GM18907 (cell line): ENCODE measurements around the gene ATP1A3.
"Not testable (repeated sequence)": the region's sequence is repeated elsewhere in the genome, so short reads cannot be mapped to it uniquely, and the experiment has no call there.

Source experiments
- ATAC-seq: cut with Tn5 transposase; IDR thresholded peaks from one replicate; pipeline ENCODE4 v1.9.1; 2021; ENCODE audit warnings: mild to moderate bottlenecking, moderate library complexity; ENCODE audit not compliant: unreplicated experiment

ATP1A3 gene

DNA sequence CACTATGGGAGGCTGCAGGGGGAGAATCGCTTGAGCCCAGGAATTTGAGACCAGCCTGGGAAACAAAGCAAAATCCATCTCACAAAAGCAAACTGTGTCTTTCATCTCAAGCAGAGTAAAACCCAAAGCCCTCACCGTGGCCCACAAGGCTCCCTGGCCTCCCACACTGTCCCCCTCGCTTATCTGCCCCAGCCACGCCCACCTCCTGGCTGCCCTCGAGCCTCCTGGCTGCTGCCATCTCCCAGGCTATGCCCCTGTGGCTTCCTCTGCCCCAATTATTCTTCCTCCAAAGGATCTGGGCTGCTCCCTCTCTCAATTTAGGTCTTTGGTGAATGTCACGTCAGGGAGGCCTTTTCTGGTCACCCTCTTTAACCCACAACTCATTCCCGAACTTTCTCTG lies 38.5 kb downstream of the ATP1A3 start:
- no peak for ATAC-seq

DNA sequence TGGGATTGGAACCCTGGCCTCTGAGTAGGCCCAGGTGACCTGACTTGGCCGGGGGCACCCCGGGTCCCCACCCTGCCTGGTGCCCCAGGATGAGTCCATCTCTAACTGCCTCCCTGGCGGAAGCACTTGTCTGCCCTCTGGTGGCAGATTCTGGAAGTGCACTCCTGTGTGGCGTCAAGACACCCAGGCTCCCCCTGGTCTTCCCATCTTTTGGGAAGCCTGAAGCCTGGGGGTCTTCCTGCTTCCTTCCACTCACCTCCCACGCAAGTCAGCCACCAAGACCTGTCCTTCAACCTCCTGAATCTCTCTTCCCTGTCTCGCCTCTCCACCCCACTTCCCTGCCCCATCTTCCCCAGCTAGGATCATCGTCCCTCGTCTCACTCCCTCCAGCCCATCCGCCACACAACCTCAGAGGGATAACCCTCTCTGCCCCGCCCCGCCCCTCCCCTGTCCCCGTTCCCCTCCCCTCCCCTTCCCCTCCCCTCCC lies 42.3 kb downstream of the ATP1A3 start:
- peak; percentile 48 for ATAC-seq

DNA sequence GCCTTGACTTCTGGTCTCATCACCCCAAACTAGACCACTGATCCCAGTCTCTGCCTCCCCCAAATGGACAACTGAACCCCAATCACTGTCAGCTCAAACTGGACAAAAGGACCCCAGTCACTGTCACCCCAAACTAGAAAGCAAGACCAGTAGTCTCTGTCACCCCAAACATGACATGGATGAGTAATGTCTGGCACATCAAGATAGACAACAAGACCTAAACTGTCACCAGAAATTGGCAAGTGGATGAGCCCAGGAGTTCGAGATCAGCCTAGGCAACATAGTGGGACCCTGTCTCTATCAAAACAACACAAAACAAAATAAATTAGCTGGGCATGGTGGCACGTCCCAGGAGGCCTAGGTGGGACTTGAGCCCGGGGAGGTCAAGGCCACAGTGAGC lies 46.9 kb downstream of the ATP1A3 start:
- no peak for ATAC-seq

DNA sequence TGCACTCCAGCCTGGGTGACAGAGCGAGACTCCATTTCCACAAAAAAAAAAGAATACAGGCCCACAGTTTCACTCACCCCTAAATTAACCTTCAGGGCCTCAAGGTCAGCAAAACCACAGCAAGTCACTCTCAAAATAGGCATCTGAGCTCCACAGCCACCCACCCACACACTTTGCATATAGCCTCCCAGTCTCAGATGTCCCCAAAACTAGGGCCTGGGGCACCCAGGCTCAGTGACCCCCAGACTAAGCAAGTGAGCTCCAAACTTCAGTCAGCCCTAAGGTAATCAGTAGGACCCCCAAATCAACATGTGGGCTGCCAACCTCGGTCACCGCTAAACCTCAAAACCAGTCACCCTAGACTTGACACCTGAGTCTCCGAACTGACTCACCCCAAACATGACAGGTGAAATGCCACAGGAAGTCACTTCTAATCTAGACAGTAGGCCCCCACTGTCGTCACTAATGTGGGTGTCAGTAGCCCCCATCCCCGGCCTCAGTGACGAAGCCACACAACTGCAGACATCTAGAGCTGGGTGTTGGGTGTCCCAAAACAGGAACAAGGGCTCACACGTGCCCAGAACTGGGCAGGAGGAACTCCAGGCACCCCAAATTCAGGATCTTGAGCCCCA lies 48.8 kb downstream of the ATP1A3 start:
- ATAC-seq, result peak; percentile 85

DNA sequence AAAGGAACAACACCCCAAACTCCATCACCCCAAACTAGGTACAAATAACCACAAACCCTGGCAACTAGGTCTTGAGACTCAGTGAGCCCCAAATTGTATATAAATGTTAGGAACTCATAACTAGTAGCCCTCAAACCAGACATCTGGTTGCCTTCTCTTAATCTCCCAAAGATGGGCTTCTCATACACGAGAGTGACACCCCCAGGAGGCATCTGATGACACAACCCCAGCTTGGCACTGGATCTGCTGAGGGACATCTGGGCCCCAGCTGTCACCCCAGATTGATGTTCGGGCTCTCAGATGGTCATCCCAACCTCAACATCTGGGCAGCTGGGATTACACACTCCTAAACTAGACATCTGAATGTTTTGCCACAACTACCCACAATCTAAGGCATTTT lies 49.7 kb downstream of the ATP1A3 start:
- no peak for ATAC-seq

DNA sequence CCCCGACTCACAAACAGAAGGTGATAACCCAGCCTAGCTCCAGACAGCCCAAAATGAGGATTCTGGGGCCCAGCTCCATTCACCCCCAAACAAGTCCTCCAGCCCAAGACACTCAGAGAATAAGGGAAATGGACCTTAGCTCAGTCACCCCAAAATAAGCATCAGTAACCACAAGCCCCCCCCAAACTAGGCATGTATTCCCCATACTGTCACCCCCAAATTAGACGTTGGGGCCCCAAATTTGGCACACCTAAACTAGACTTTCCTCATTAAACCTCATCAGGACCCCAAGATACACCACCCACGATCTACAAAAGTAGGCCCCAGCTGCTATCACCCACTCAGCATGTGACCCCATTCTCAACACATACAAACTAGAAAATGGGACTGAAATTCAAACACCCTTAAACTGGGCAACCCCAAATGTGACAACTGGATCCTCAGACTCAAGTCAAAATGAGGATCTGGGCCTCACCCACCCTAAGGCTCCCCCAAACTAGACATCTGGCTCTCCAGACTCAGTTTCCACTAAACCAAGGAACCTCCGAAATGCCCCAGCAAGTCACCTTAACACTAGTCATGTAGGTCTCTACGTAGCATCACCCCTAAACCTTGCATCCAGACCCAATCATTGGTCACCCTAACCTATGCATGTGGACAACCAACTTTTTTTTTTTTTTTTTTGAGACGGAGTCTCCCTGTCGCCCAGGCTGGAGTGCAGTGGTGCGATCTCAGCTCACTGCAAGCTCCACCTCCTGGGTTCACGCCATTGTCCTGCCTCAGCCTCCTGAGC lies 52.4 kb downstream of the ATP1A3 start:
- no peak for ATAC-seq

DNA sequence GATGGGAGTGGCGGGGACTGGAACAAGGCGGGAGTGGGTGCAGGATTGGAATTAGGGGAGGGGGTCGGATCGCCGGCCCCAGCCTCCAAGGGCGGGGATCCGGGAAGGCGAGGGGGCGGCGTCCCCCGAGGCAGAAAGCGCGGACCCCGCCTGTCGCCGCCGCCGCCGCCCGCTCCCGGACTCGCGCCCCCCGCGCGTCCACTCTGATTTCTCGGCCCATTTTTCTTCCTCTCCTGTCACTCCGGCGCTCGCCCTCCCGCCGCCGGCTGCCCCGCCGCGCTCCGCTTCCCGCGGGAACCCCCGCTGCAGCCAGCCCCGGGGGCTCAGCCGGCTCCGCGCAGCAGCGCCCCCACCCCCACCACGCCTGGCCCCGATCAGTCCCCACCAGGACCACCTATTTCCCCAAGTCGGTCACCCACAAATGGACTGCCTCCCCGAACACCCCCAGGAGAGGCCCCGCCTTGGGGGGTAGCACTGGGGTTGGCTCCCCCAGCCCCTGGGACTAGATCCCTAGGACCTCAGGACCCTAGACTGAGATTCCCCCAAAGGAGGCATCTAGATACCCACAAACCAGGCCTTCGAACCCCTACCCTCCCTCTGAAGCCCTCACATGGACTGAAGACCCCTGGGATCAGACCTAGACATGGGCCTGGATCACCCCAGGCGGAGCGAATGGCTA lies 53.2 kb downstream of the ATP1A3 start:
- ATAC-seq, result no peak

DNA sequence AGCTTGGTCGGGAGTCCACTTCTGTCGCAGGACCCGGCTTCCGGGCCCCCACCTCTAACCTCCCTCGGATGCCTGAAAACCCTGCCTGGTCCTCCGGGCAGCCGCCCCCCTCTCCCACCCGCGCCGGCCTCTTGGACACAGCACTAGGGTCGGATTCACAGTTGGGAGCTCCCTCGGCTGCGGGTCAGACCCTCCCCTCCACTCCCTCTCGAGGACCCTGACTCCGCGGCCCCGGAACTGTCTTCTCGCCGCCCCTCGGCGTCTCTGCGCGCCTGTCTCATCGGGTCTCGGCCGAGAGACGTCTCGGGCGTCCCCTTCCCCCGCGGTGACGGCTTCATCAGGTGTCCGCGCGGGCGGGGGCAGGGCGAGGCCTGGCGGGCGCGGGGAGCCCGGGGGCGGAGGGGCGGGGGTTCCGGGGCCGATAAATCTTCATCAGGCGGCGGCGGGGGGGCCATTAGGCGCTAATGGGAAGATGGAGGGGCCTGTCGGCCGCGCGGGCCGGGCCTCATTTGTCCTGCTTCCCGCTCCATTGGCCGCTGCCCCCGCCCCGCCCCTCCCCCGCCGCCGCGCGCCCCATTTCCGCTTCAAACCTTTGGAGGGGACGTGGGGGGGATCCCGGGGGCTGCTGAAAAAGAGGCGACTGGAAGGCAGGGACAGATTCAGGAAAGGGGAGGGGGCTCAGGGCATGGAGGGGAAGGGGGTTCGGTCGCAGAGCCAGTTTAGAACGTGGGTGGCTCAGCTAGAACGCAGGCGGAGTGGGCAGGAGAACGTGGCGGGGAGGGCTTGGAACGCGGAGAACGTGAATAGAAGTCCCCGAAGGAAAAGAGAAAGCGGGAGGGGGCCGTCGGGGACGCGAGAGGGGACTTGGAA lies 53.9 kb downstream of the ATP1A3 start:
- ATAC-seq, result no peak

DNA sequence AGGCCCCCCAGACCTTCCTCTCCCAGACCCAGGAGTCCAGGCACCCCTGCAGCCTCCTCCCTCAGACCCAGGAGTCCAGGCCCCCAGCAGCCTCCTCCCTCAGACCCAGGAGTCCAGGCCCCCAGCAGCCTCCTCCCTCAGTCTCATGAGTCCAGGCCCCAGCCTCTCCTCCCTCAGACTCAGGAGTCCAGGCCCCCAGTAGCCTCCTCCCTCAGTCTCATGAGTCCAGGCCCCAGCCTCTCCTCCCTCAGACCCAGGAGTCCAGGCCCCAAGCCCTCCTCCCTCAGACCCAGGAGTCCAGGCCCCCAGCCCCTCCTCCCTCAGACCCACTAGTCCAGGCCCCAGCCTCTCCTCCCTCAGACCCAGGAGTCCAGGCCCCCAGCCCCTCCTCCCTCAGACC lies 54.8 kb downstream of the ATP1A3 start:
- not testable (repeated sequence) for ATAC-seq

DNA sequence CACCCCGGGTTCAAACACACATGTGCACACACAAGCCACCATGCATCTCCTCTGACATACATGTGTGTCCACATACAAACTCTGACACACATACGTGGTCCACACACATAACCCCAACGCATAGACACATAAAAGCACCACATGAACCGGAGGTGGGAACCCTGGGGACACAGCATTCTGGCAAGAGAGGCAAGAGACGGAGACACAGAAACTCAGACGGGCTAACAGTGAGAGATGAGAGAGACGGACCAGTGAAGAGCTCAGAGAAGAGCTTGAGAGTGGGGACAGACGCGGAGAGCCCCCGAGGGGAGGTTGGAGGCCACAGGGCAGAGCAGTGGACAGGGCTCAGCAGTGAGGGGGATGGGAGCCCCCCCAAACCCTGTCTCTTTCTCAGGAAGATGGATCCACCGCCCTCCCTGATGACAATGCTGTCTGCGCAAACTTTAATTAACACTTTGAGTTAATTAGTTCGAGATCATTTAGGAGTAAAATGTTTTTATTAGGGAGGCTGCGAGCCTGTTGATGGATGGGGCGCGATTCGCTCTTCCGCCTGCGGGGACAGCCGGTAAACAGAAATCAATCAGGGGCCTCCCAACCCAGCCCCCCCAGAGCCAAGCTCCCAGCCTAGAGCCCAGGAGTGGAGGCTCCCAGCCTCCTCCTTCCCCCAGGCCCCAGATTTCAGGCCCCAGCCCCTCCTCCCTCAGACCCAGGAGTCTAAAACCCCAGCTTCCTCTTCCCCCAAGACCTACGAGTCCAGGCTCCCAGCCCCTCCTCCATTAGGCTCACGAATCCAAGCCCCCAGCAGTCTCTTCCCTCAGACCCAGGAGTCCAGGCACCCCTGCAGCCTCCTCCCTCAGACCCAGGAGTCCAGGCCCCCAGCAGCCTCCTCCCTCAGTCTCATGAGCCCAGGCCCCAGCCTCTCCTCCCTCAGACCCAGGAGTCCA lies 56.2 kb downstream of the ATP1A3 start:
- ATAC-seq, result no peak

DNA sequence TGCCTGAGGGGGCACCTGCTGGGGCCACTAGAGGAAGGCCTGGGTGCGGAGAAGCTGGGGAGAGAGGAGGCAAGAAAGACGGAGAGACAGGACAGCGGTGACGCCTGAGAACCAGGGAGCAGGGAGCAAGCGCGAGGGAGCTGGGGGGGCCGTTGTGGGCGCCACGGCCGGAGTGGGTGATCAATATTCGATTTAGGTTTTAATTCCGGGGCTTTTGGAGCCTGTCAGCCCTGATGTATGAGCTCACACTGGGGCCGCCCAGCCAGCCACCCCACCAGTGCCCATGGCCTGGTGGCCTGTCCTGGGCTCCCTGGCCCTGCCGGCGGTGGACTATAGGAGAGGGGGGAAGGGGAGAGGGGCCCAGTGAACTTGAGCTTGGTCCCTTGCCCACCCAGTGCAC lies 57.1 kb downstream of the ATP1A3 start:
- ATAC-seq, result no peak

DNA sequence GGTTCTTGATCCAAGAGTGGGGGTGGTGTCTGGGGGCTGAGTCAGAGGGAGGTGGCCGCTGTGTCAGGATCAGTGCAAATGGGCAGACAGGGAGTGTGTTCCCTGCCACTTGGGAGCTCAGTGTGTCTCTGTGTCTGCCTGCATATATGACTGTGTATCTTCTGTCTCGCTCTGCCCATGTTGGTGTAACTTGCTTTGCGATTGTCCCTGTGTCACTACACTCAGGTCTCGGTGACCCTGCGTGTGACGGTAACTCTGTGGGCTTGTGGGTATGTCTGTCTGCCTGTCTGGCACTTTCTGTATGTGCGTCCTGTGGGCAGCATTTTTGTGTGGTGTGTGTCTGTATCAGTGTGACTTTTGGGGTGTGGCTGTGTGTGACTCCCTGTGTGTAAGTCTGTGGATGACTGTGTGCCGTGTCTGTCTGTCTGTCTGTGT lies 57.6 kb downstream of the ATP1A3 start:
- ATAC-seq, result no peak

DNA sequence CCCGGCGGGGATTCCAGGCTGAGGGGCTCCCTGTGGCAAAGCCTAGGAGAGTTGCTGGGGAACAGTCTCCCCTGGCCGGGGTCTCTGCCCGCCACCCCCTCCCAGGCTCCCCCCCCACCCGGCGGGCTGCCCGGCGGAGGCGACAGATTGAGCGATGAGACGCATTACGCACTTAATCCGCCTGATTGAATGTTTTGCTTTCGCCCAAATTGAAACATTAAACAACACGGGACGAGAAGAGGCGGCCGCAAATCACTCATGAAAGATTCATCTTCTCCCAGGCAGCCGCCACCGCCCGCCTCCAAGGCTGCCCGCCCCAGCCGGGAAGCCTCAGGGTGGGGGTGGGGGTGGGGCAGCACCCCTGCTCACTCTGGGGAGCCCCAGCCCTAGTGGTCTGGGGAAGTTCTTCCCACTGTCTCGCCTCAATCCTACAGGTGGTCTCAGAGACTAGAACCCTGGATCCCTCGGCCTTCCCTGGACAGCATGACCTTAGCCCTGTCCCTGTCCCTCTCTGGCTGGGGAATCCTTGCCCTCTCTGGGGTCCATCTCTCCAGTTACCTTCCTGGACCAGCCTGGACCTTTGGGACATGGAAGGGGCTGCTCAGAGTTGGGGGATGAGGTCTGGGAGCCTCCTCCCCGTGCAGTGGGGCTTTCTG lies 58.1 kb downstream of the ATP1A3 start:
- no peak for ATAC-seq

DNA sequence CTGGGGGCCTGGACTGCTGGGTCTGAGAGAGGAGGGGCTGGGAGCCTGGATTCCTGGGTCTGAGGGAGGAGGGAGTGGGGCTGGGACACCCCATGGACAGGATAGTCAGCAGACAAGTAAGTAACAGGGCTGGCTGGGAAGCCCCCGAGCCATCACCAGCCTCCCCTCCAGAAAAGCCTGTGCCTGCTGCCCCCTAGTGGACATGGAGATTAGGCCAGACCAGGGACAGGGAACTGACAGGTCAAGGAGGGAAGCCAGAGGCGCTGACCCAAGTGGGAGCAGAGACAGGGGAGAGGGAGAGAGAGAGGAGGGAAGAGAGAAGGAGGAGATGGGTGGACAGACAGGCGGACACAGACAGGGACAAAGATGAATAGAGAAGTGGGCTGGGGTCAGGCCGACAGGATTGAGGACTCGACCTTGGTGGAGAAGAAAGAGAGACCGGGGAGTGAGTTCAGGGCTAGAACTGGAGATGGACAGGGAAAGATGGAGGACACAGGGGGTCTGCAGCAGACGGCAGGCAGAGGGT lies 59.1 kb downstream of the ATP1A3 start:
- peak; percentile 65 for ATAC-seq

DNA sequence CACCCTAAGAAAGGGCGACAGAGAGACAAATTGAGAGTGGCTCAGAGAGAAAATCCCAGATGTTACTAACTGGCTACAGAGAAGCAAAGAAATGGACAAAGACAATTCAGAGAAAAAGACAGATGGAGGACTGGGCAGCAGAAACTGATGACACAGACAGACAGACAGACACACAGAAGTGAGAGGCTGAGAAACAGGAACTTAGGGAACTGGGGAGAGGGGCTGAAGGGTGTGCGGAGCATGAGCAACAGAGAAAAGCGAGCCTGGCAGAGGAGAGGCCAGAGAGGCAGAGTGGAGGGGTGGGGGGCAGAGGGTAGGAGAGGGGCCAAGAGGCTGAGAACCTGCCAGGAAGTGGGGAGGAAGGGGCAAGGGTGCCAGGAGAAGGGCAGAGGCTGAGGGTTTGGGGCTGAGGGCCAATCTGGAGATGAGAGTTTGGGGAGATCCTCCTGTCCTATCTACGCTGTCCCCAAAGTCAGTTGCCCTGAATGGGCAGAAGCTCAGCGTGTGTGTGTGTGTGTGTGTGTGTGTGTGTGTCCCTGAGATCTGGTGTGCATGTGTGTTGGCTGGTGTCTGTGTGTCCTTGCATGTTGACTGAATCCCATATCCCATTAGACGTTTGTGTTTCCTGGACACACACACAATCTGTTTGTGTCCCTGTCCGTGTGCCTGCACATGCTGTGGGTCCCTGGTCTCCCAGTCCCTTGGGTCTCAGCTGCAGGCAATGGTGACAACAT lies 60.2 kb downstream of the ATP1A3 start:
- ATAC-seq, result no peak

DNA sequence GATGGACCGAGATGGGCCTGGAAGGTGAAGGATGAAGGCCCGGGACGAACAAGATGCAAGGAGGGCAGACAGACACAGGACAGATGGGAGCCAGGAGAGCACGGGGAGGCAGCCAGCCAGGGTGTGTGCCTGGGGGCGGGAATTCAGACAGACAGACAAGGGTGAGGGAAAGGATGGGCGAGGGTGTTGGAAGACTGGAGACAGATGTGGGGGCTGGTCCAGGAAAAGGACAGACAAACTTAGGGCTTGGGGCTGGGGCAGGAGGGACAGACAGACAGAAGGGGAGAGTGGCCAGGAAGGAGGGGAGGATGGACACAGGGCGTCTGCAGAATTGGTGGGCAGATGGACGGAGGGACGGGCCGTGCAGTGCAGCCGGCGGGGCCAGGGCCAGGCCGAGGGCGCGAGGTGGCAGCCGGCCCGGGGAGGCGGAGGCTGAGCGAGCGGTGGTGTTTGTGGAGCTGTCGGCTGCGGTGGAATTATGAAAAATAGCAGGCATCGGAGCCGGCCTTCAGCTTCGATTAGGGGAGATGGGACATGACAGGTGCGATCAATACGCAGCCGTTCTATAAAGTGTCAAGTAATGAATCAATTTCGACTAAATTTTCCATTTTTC lies 61.2 kb downstream of the ATP1A3 start:
- ATAC-seq, result no peak

DNA sequence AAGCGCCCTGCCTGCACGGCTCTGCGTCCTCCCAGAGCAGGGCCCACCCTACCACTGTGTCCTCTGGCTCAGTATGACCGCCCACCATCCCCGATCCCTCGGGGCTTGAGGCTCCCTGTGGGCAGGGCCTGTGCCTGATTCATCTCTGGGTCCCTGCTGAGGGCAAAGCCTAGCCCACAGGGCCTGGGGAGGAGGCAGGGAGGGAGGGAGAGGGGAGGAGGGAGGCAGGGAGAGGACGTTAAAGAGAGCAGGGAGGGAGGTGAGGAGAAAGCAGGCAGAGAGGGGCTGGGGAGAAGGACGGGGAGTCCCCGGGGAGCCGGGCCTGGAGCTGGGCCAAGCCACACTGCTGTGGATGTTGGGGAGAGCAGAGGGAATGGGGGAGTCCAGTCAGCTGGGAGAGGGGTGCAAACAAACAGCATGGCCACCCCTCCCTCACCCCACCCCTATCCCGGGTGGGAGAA lies 61.7 kb downstream of the ATP1A3 start:
- ATAC-seq, result no peak
